Progenitor cell of endocrine pancreas (in vitro differentiated cells): ENCODE results near the gene ZMYND8. TPM values are rescaled to one million over a fixed set of nuclear protein-coding genes. Genes with fewer than 3 reads are reported as not detected.

ENCODE experiments used
- DNase-seq: peaks from one replicate; pipeline ENCODE4 v3.0.0; 2021; ENCODE audit warnings: low spot score; ENCODE audit not compliant: unreplicated experiment
- H3K27ac Mint-ChIP-seq: 2 replicates; pipeline ENCODE4 v1.8.0; 2021; ENCODE audit warnings: mild to moderate bottlenecking, moderate library complexity, mixed read lengths
- H3K27me3 Mint-ChIP-seq: 2 replicates; pipeline ENCODE4 v1.8.0; 2021; ENCODE audit warnings: mixed read lengths
- H3K36me3 Mint-ChIP-seq: 2 replicates; pipeline ENCODE4 v1.8.0; 2022; ENCODE audit warnings: mixed read lengths; ENCODE audit not compliant: insufficient read depth
- H3K4me1 Mint-ChIP-seq: 2 replicates; pipeline ENCODE4 v1.8.0; 2021; ENCODE audit warnings: low read depth, mixed read lengths
- H3K4me3 Mint-ChIP-seq: 2 replicates; pipeline ENCODE4 v1.8.0; 2021; ENCODE audit warnings: low read depth, mild to moderate bottlenecking, moderate library complexity, mixed read lengths
- H3K9me3 Mint-ChIP-seq: 2 replicates; pipeline ENCODE4 v1.8.0; 2021; ENCODE audit warnings: low read depth, mixed read lengths
- CTCF ChIP-seq: fragments of 200-600 bp; sonication (generic); IDR thresholded peaks from one replicate; pipeline ENCODE4 v1.5.0; 2021; ENCODE audit warnings: antibody characterized with exemption, mild to moderate bottlenecking; ENCODE audit not compliant: unreplicated experiment
- total RNA-seq: library from RNA; stranded (reverse); gene quantifications from 2 replicates; pipeline ENCODE4 v1.2.1, GENCODE V29; 2021

The ZMYND8 gene
- total RNA-seq, 1 donor from 2014 or later: 102 TPM

GRCh38 chr20:47330071-47330470, 26.4 kb downstream of the ZMYND8 start:
- Mint-ChIP-seq H3K27ac (peak overlapping the region; percentile 50), H3K27me3 (no peaks in the 10 kb centered on the region), H3K4me1 (peaks cover 51% of the 10 kb centered on the region), H3K9me3 (no peaks in the 10 kb centered on the region), H3K36me3 (peaks cover 31% of the 10 kb centered on the region), H3K4me3 (no peak overlapping the region)
- TF ChIP-seq CTCF: no peak
- DNase-seq: no peak

GRCh38 chr20:47328129-47328528, 28.4 kb downstream of the ZMYND8 start:
- peaks cover 33% of the 10 kb centered on the region for H3K36me3 Mint-ChIP-seq
- H3K4me1 Mint-ChIP-seq: peaks cover 53% of the 10 kb centered on the region
- H3K9me3 Mint-ChIP-seq: no peaks in the 10 kb centered on the region
- TF ChIP-seq CTCF: no peak
- H3K27ac Mint-ChIP-seq: peak overlapping the region; percentile 92
- DNase-seq: no peak
- H3K27me3 Mint-ChIP-seq: no peaks in the 10 kb centered on the region
- no peak overlapping the region for H3K4me3 Mint-ChIP-seq

GRCh38 chr20:47327711-47328110, 28.8 kb downstream of the ZMYND8 start:
- H3K27ac Mint-ChIP-seq: peak overlapping the region; percentile 92
- peaks cover 49% of the 10 kb centered on the region for H3K4me1 Mint-ChIP-seq
- H3K27me3 Mint-ChIP-seq: no peaks in the 10 kb centered on the region
- no peak for TF ChIP-seq CTCF
- H3K4me3 Mint-ChIP-seq: no peak overlapping the region
- peaks cover 29% of the 10 kb centered on the region for H3K36me3 Mint-ChIP-seq
- no peak for DNase-seq
- no peaks in the 10 kb centered on the region for H3K9me3 Mint-ChIP-seq

- Mint-ChIP-seq H3K9me3 (no peaks in the 10 kb centered on the region), H3K36me3 (peaks cover 26% of the 10 kb centered on the region), H3K4me3 (no peak overlapping the region), H3K27ac (peak overlapping the region; percentile 60), H3K4me1 (peaks cover 49% of the 10 kb centered on the region), H3K27me3 (no peaks in the 10 kb centered on the region)
- no peak for DNase-seq
- TF ChIP-seq CTCF: no peak
These were observed 29.7 kb downstream of the ZMYND8 start for GRCh38 chr20:47326658-47327268.

GRCh38 chr20:47325242-47325641, 31.3 kb downstream of the ZMYND8 start:
- Mint-ChIP-seq H3K4me3 (no peak overlapping the region), H3K4me1 (peaks cover 52% of the 10 kb centered on the region), H3K27me3 (no peaks in the 10 kb centered on the region), H3K36me3 (peaks cover 18% of the 10 kb centered on the region), H3K27ac (peak overlapping the region; percentile 93), H3K9me3 (no peaks in the 10 kb centered on the region)
- TF ChIP-seq CTCF: no peak
- DNase-seq: no peak
